Panc1 (cell line): ENCODE measurements around the gene VSNL1. TPM values are rescaled to one million over a fixed set of nuclear protein-coding genes. Genes with fewer than 3 reads are reported as not detected.
"Not testable (repeated sequence)": the region's sequence is repeated elsewhere in the genome, so short reads cannot be mapped to it uniquely, and the experiment has no call there.

Experiments
- ATAC-seq: fragments of 200-7000 bp; cut with Tn5 transposase; 2 replicates; pipeline ENCODE4 v1.9.1; 2020; ENCODE audit warnings: mild to moderate bottlenecking, moderate library complexity
- BruUV-seq: library from RNA; stranded (reverse); fragments of 400-500 nt; replicated peaks from 2 replicates; lab custom pipeline; 2021; lab: Mats Ljungman, UMichigan
- CTCF ChIA-PET: fragments of 300-600 bp; sonication (Branson Sonifier 250); formaldehyde crosslinking; loops from one replicate; lab custom pipeline; 2022; ENCODE audit warnings: antibody characterized with exemption; lab: Charles Lee
- POLR2A ChIA-PET: fragments of 300-600 bp; sonication (Branson Sonifier 250); formaldehyde crosslinking; loops from one replicate; lab custom pipeline; 2022; ENCODE audit warnings: antibody characterized with exemption; lab: Charles Lee
- DNase-seq: peaks from one replicate; pipeline ENCODE4 v3.0.0-alpha.2; 2010; ENCODE audit warnings: low read depth, low spot score
- H3K27ac ChIP-seq: 2 replicates; pipeline ENCODE4 v1.5.1; 2011; ENCODE audit warnings: mild to moderate bottlenecking, low read length, inconsistent platforms
- H3K27me3 ChIP-seq: fragments of 200-500 bp; sonication (Bioruptor generic); 2 replicates; pipeline ENCODE4 v1.6.0; 2014; ENCODE audit warnings: low read length, inconsistent platforms; ENCODE audit not compliant: control insufficient read depth, insufficient read depth
- H3K36me3 ChIP-seq: fragments of 200-500 bp; sonication (Bioruptor generic); 2 replicates; pipeline ENCODE4 v1.5.1; 2014; ENCODE audit warnings: inconsistent platforms, mild to moderate bottlenecking, low read length, moderate library complexity; ENCODE audit not compliant: control insufficient read depth, insufficient read depth
- H3K4me1 ChIP-seq: 2 replicates; pipeline ENCODE4 v1.5.1; 2011; ENCODE audit warnings: inconsistent platforms, mild to moderate bottlenecking, low read length, moderate library complexity; ENCODE audit not compliant: control insufficient read depth, insufficient read depth
- H3K4me3 ChIP-seq, 2 experiments: 2 replicates each; pipeline ENCODE4 v1.5.1; 2011 to 2012; ENCODE audit warnings: low read depth in 2 of 2, low read length in 2 of 2, mild to moderate bottlenecking in 2 of 2, inconsistent platforms in 1 of 2, moderate library complexity in 1 of 2
- H3K9me3 ChIP-seq: fragments of 200-500 bp; sonication (Bioruptor generic); 2 replicates; pipeline ENCODE4 v1.5.1; 2014; ENCODE audit warnings: low read depth, mild to moderate bottlenecking, inconsistent platforms, low read length, moderate library complexity; ENCODE audit not compliant: control insufficient read depth, insufficient read depth
- CTCF ChIP-seq: fragments of 450-650 bp; IDR thresholded peaks from 2 replicates; pipeline ENCODE4 v1.5.1; 2017; ENCODE audit warnings: mild to moderate bottlenecking
- POLR2AphosphoS5 ChIP-seq: IDR thresholded peaks from 2 replicates; pipeline ENCODE4 v1.6.1; 2012; ENCODE audit warnings: mild to moderate bottlenecking, low read depth, low read length, moderate library complexity
- SIN3A ChIP-seq: IDR thresholded peaks from 2 replicates; pipeline ENCODE4 v1.6.1; 2012; ENCODE audit warnings: low read depth, mild to moderate bottlenecking, low read length, moderate library complexity, borderline replicate concordance; ENCODE audit not compliant: insufficient read depth
- TCF7L2 ChIP-seq: IDR thresholded peaks from 2 replicates; pipeline ENCODE4 v1.6.1; 2011; ENCODE audit warnings: mild to moderate bottlenecking, low read depth, low read length, inconsistent platforms
- in situ Hi-C: cut with HindIII; loops from 2 replicates; pipeline ENCODE4 v1.10.0; 2016; ENCODE audit warnings: low sequenced_read_pairs, low pct_unique_long_range_greater_than_20kb
- intact Hi-C: fragments of 100-400 bp; cut with micrococcal nuclease; formaldehyde crosslinking; loops from one replicate; pipeline ENCODE4 v1.10.0; 2022; ENCODE audit not compliant: unreplicated experiment
- total RNA-seq: library from RNA; stranded (reverse); gene quantifications from one replicate; pipeline ENCODE4 v1.2.1, GENCODE V29; 2021; ENCODE audit not compliant: unreplicated experiment
- TF ChIP-seq, protein P1 (sequence below), 2 experiments: IDR thresholded peaks; 2 replicates each; pipeline ENCODE4 v1.6.1; 2011 to 2012; ENCODE audit warnings: low read depth in 2 of 2, control low read depth in 1 of 2, low read length in 1 of 2, mild to moderate bottlenecking in 1 of 2, moderate library complexity in 1 of 2; ENCODE audit not compliant: insufficient read depth in 1 of 2

The VSNL1 gene
- total RNA-seq, 1 experiment from 2014 or later: not detected

- TF ChIP-seq TCF7L2: no peak
- H3K9me3 ChIP-seq: no peaks in the 10 kb centered on the region
- H3K4me3 ChIP-seq: no peak overlapping the region
- in situ Hi-C loops: no loop called here
- DNase-seq (no peak), ATAC-seq (no peak)
- BruUV-seq: no TSS peak
- intact Hi-C loops: no loop called here
- ChIA-PET CTCF (no interaction called here), POLR2A (no interaction called here)
- peaks cover 2% of the 10 kb centered on the region for H3K27me3 ChIP-seq
- H3K4me1 ChIP-seq: no peaks in the 10 kb centered on the region
- H3K36me3 ChIP-seq: no peaks in the 10 kb centered on the region; the same call in 1 of the 2 replicates
- H3K27ac ChIP-seq: no peak overlapping the region
Measured at GRCh38 chr2:17557596-17557995, 17.1 kb downstream of the VSNL1 start.

- Histone ChIP-seq H3K36me3 (no peaks in the 10 kb centered on the region; the same call in 1 of the 2 replicates), H3K4me3 (no peak overlapping the region), H3K27ac (no peak overlapping the region), H3K9me3 (no peaks in the 10 kb centered on the region), H3K4me1 (no peaks in the 10 kb centered on the region), H3K27me3 (peaks cover 2% of the 10 kb centered on the region)
- CTCF ChIA-PET: no interaction called here
- POLR2A ChIA-PET: no interaction called here
- DNase-seq (no peak), ATAC-seq (no peak)
- intact Hi-C loops: no loop called here
- TF ChIP-seq CTCF (no peak), POLR2AphosphoS5 (no peak), TCF7L2 (no peak), SIN3A (no peak)
- TF ChIP-seq, protein P1, sequence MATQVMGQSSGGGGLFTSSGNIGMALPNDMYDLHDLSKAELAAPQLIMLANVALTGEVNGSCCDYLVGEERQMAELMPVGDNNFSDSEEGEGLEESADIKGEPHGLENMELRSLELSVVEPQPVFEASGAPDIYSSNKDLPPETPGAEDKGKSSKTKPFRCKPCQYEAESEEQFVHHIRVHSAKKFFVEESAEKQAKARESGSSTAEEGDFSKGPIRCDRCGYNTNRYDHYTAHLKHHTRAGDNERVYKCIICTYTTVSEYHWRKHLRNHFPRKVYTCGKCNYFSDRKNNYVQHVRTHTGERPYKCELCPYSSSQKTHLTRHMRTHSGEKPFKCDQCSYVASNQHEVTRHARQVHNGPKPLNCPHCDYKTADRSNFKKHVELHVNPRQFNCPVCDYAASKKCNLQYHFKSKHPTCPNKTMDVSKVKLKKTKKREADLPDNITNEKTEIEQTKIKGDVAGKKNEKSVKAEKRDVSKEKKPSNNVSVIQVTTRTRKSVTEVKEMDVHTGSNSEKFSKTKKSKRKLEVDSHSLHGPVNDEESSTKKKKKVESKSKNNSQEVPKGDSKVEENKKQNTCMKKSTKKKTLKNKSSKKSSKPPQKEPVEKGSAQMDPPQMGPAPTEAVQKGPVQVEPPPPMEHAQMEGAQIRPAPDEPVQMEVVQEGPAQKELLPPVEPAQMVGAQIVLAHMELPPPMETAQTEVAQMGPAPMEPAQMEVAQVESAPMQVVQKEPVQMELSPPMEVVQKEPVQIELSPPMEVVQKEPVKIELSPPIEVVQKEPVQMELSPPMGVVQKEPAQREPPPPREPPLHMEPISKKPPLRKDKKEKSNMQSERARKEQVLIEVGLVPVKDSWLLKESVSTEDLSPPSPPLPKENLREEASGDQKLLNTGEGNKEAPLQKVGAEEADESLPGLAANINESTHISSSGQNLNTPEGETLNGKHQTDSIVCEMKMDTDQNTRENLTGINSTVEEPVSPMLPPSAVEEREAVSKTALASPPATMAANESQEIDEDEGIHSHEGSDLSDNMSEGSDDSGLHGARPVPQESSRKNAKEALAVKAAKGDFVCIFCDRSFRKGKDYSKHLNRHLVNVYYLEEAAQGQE (IDR thresholded peaks at IDR 0.05; ENCODE audit: insufficient read depth in 1 of 2, low read depth in 2 of 2, low read length in 1 of 2): no peak
- BruUV-seq: no TSS peak
- in situ Hi-C loops: no loop called here
Measured at GRCh38 chr2:17558053-17558452, 17.6 kb downstream of the VSNL1 start.

GRCh38 chr2:17558878-17559277, 18.4 kb downstream of the VSNL1 start:
- Histone ChIP-seq H3K27ac (no peak overlapping the region), H3K4me1 (no peaks in the 10 kb centered on the region), H3K36me3 (no peaks in the 10 kb centered on the region; the same call in 1 of the 2 replicates), H3K4me3 (no peak overlapping the region), H3K27me3 (peaks cover 2% of the 10 kb centered on the region), H3K9me3 (no peaks in the 10 kb centered on the region)
- no peak for TF ChIP-seq CTCF
- no peak for TF ChIP-seq POLR2AphosphoS5
- no peak for TF ChIP-seq TCF7L2
- TF ChIP-seq SIN3A: no peak
- TF ChIP-seq, protein P1 (IDR thresholded peaks at IDR 0.05; ENCODE audit: insufficient read depth in 1 of 2, low read depth in 2 of 2, low read length in 1 of 2): no peak
- in situ Hi-C loops: no loop called here
- ChIA-PET CTCF (no interaction called here), POLR2A (no interaction called here)
- DNase-seq: no peak
- no TSS peak for BruUV-seq
- no peak for ATAC-seq
- intact Hi-C loops: no loop called here

DNA sequence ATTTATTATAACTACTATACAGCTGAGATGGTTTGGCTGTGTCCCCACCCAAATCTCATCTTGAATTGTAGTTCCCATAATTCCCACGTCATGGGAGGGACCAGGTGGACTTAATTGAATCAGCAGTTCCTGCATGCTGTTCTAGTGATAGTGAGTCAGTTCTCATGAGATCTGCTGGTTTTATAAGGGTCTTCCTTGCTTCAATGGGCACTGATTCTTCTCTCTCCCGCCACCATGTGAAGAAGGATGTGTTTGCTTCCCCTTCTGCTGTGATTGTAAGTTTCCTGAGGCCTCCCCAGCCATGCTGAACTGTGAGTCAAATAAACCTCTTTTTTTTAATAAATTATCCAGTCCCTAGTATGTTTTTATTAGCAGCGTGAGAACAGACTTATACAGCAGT, 25.2 kb downstream of the VSNL1 start:
- H3K27me3 ChIP-seq, DNase-seq, CTCF ChIA-PET, in situ Hi-C loops, H3K9me3 ChIP-seq, H3K36me3 ChIP-seq, BruUV-seq, H3K27ac ChIP-seq, H3K4me1 ChIP-seq, H3K4me3 ChIP-seq, POLR2A ChIA-PET, intact Hi-C loops, ATAC-seq: not testable (repeated sequence)
